ENCODE data around the gene ABCF1. TPM values are rescaled to one million over a fixed set of nuclear protein-coding genes. Genes with fewer than 3 reads are reported as not detected.

The ABCF1 gene
- total and polyA plus RNA-seq, 9 of the 15 experiments (the other 6 are each of a cell fraction or from before 2014, with no cell fraction given), result 41.6 to 193 (median 102) TPM

DNA sequence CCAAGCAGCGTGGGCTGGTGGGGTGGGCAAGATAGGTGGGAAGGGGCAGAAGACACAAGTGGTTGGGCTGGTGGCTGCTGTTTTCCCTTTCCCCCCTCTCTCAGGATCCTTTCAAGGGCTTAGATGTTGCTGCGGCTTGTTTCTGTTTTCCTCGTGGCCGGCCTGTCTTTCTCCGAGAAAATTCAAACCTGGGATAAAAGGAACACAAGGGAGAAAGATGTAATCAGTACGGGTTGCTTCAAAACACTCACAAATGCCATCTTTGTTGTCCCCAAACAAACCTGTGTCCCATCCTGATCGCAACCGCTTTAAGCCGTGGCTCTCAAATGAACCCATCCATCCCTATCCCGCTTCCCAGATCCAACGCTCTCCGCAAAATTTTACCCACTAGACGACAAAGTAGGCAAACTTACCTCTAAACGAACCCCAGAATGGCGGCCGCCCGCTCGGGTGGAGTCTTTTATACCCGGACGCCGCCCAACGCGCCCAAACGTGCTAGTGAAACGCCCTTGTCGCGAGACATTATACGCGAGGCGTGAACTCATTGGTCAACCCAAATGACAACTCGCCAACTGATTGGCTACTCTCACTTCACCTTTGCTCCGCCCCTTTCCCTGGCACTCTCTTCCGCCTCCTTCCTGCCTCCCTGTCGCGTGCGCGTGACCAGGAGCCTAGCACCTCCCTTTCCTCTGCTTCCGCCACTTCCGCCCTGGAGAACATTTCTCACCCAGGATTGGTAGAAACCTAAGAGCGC lies 45.7 kb downstream of the ABCF1 start, which contains the start of gene PPP1R10 (continued):
- TF ChIP-seq, protein P1, sequence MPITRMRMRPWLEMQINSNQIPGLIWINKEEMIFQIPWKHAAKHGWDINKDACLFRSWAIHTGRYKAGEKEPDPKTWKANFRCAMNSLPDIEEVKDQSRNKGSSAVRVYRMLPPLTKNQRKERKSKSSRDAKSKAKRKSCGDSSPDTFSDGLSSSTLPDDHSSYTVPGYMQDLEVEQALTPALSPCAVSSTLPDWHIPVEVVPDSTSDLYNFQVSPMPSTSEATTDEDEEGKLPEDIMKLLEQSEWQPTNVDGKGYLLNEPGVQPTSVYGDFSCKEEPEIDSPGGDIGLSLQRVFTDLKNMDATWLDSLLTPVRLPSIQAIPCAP (CRISPR knock-in tag; IDR thresholded peaks at IDR 0.05; ENCODE audit: borderline replicate concordance), result no peak
- TF ChIP-seq XRCC5 (IDR thresholded peaks at IDR 0.05; ENCODE audit: low read depth, low read length) (peak; percentile 57; the same call in 1 of the 2 replicates), MAFG (tag; conservative IDR thresholded peaks at IDR 0.05) (no peak), ARID2 (IDR thresholded peaks at IDR 0.05) (0 out of 2 replicates have a peak, but pooled peaks have one; percentile 38), ZC3H8 (IDR thresholded peaks at IDR 0.05) (peak; percentile 73; the same call in 1 of the 2 replicates), BACH1 (tag; IDR thresholded peaks at IDR 0.05) (no peak), TAF15 (IDR thresholded peaks at IDR 0.05; ENCODE audit: low read depth, low read length) (no peak), NCOA6 (IDR thresholded peaks at IDR 0.05) (no peak), ZNF274 (IDR thresholded peaks at IDR 0.05; ENCODE audit: borderline replicate concordance, low read depth, low read length) (no peak; the same call in 1 of the 2 replicates)
- TF ChIP-seq, protein P2, sequence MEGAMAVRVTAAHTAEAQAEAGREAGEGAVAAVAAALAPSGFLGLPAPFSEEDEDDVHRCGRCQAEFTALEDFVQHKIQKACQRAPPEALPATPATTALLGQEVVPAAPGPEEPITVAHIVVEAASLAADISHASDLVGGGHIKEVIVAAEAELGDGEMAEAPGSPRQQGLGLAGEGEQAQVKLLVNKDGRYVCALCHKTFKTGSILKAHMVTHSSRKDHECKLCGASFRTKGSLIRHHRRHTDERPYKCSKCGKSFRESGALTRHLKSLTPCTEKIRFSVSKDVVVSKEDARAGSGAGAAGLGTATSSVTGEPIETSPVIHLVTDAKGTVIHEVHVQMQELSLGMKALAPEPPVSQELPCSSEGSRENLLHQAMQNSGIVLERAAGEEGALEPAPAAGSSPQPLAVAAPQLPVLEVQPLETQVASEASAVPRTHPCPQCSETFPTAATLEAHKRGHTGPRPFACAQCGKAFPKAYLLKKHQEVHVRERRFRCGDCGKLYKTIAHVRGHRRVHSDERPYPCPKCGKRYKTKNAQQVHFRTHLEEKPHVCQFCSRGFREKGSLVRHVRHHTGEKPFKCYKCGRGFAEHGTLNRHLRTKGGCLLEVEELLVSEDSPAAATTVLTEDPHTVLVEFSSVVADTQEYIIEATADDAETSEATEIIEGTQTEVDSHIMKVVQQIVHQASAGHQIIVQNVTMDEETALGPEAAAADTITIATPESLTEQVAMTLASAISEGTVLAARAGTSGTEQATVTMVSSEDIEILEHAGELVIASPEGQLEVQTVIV (CRISPR knock-in tag; IDR thresholded peaks at IDR 0.05; ENCODE audit: borderline replicate concordance), result peak; percentile 80; the same call in 1 of the 2 replicates
- TF ChIP-seq, protein P3, sequence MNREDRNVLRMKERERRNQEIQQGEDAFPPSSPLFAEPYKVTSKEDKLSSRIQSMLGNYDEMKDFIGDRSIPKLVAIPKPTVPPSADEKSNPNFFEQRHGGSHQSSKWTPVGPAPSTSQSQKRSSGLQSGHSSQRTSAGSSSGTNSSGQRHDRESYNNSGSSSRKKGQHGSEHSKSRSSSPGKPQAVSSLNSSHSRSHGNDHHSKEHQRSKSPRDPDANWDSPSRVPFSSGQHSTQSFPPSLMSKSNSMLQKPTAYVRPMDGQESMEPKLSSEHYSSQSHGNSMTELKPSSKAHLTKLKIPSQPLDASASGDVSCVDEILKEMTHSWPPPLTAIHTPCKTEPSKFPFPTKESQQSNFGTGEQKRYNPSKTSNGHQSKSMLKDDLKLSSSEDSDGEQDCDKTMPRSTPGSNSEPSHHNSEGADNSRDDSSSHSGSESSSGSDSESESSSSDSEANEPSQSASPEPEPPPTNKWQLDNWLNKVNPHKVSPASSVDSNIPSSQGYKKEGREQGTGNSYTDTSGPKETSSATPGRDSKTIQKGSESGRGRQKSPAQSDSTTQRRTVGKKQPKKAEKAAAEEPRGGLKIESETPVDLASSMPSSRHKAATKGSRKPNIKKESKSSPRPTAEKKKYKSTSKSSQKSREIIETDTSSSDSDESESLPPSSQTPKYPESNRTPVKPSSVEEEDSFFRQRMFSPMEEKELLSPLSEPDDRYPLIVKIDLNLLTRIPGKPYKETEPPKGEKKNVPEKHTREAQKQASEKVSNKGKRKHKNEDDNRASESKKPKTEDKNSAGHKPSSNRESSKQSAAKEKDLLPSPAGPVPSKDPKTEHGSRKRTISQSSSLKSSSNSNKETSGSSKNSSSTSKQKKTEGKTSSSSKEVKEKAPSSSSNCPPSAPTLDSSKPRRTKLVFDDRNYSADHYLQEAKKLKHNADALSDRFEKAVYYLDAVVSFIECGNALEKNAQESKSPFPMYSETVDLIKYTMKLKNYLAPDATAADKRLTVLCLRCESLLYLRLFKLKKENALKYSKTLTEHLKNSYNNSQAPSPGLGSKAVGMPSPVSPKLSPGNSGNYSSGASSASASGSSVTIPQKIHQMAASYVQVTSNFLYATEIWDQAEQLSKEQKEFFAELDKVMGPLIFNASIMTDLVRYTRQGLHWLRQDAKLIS (CRISPR knock-in tag; IDR thresholded peaks at IDR 0.05), result peak; percentile 100
- TF ChIP-seq, protein P4, sequence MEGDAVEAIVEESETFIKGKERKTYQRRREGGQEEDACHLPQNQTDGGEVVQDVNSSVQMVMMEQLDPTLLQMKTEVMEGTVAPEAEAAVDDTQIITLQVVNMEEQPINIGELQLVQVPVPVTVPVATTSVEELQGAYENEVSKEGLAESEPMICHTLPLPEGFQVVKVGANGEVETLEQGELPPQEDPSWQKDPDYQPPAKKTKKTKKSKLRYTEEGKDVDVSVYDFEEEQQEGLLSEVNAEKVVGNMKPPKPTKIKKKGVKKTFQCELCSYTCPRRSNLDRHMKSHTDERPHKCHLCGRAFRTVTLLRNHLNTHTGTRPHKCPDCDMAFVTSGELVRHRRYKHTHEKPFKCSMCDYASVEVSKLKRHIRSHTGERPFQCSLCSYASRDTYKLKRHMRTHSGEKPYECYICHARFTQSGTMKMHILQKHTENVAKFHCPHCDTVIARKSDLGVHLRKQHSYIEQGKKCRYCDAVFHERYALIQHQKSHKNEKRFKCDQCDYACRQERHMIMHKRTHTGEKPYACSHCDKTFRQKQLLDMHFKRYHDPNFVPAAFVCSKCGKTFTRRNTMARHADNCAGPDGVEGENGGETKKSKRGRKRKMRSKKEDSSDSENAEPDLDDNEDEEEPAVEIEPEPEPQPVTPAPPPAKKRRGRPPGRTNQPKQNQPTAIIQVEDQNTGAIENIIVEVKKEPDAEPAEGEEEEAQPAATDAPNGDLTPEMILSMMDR (IDR thresholded peaks at IDR 0.05 in 2 of 3, conservative IDR thresholded peaks at IDR 0.05 in 1 of 3; ENCODE audit: insufficient read depth in 2 of 3, low read depth in 1 of 3, low read length in 3 of 3), result peak in 1 of 3 experiments; percentile 7; a peak in 1 of 6 replicates

All from K562 (cell line).